Nucleus accumbens (tissue), 56 donors: ENCODE measurements around the gene SGCE.
"Not testable (repeated sequence)": the region's sequence is repeated elsewhere in the genome, so short reads cannot be mapped to it uniquely, and the experiment has no call there.

Experiments used
- DNase-seq, 56 donors: peaks; one replicate each; lab custom pipeline; 2025; lab: John Stamatoyannopoulos, UW

SGCE gene, protein sequence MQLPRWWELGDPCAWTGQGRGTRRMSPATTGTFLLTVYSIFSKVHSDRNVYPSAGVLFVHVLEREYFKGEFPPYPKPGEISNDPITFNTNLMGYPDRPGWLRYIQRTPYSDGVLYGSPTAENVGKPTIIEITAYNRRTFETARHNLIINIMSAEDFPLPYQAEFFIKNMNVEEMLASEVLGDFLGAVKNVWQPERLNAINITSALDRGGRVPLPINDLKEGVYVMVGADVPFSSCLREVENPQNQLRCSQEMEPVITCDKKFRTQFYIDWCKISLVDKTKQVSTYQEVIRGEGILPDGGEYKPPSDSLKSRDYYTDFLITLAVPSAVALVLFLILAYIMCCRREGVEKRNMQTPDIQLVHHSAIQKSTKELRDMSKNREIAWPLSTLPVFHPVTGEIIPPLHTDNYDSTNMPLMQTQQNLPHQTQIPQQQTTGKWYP

DNA sequence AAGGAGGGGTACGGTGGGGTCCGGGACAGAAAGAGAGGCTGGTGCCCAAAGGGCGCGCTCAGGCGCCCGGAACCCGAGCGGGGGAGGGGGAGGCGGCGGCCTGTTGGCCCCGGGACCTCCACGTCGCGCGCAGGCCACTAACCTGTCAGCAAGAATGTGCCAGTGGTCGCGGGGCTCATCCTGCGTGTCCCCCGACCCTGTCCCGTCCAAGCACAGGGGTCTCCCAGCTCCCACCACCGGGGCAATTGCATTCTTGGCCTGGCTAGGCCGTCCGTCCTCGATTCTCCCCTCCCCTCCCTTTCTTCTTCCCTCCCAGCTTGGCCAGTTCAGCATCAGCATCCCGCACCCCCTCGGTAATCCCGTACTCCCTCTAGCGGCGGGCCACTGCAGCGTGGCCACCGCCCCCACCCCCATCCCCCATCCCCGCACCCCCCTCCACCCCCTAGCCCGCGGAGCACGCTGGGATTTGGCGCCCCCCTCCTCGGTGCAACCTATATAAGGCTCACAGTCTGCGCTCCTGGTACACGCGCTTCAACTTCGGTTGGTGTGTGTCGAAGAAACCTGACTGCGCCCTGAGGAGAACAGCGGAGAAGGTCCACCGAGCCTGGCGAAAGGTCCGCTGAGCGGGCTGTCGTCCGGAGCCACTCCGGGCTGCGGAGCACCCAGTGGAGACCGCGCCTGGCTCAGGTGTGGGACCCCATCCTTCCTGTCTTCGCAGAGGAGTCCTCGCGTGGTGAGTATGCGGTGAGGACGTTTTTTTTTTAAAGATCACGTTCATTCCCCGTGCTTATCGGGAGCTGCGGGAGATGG, at the start of gene SGCE:
SGCE (minus strand) TSS at position 286 of the 810 bp plus-strand sequence; CDS start at position 251, 35 bp downstream.
- DNase-seq: peak in 55 of 56 donors; percentile 7 to 91 (median 79)

DNA sequence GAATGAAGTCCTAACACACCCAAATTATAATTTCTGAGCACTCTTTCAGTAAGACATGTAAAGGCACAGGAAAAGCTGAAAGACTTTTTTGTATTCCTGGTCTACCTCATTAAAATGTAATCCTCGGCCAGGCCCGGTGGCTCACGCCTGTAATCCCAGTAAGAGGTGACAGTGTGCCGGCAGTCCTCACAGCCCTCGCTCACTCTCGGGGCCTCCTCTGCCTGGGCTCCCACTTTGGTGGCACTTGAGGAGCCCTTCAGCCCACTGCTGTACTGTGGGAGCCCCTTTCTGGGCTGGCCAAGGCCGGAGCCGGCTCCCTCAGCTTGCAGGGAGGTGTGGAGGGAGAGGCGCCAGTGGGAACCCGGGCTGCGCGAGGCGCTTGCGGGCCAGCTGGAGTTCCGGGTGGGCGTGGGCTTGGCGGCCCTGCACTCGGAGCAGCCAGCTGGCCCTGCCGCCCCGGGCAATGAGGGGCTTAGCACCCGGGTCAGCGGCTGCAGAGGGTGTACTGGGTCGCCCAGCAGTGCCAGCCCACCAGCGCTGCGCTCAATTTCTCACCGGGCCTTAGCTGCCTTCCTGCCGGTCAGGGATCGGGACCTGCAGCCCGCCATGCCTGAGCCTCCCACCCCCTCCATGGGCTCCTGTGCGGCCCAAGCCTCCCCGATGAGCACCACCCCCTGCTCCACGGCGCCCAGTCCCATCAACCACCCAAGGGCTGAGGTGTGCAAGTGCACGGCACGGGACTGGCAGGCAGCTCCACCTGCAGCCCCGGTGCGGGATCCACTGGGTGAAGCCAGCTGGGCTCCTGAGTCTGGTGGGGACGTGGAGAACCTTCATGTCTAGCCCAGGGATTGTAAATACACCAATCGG, 49.5 kb upstream of the SGCE start:
- not testable (repeated sequence) for DNase-seq

DNA sequence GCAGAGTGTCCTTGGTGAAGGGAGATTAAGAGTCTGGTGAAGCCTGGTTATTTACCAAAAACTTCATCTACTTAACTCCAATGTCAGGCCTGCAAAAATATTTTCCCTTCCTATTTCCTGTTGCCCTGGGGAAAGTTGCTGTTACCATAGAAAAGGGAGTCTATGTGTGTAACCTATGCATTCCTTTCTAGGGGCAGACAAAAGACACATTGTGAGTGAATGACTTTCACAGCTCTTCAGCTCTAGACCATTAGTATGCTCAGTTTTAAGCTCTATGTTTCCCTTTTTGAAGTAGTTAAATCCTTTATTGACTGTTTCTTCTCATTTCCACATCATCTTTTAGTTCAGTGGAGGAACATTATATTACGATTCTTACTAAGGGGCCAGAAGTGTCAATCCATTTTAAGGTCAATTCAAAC, 45.6 kb upstream of the SGCE start:
- DNase-seq: no peak

DNA sequence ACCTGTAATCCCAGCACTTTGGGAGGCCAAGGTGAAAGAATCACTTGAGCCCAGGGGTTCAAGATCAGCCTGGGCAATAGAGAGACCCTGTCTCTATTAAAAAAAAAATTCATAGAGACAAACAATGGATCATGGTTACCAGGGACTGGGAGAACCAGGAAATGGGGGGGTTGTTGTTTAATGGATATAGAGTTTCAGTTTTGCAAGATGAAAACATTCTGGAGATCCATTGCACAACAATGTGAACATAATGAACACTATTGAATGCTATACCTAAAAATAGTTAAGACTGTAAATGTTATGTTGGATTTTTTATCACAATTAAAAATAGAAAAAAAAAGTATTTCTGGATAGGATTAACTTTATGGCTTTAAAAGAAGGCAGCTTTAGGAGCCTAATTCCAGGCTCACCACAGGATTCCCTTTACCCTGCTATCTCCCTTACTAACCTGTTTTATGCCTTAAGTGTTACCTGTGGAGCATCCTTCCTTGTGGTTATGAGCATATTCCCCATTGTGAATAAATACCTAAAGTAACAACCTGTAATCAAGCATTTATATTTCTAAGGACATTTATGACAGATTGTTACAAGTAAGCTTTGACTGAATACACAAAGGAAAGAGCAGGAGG, 45.1 kb upstream of the SGCE start:
- no peak for DNase-seq

DNA sequence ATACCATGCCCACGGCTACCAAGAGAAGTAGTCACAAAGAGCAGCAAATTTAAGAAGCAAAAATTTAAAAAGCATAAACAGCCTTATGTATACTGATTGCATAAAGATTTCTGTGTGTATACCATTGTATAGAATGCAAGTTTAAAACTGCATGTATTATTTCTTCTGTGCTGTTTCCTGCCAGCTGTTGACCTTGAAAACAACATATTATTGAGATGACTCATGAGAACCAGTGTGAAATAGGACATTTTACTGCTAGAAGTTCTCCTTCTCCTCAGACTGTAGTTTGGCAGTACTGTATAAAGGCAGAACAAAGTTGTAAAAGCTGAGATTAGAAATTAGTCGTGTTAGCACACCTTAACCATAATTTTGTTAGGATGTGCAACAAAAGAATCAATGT, 42.3 kb upstream of the SGCE start:
- DNase-seq: no peak

DNA sequence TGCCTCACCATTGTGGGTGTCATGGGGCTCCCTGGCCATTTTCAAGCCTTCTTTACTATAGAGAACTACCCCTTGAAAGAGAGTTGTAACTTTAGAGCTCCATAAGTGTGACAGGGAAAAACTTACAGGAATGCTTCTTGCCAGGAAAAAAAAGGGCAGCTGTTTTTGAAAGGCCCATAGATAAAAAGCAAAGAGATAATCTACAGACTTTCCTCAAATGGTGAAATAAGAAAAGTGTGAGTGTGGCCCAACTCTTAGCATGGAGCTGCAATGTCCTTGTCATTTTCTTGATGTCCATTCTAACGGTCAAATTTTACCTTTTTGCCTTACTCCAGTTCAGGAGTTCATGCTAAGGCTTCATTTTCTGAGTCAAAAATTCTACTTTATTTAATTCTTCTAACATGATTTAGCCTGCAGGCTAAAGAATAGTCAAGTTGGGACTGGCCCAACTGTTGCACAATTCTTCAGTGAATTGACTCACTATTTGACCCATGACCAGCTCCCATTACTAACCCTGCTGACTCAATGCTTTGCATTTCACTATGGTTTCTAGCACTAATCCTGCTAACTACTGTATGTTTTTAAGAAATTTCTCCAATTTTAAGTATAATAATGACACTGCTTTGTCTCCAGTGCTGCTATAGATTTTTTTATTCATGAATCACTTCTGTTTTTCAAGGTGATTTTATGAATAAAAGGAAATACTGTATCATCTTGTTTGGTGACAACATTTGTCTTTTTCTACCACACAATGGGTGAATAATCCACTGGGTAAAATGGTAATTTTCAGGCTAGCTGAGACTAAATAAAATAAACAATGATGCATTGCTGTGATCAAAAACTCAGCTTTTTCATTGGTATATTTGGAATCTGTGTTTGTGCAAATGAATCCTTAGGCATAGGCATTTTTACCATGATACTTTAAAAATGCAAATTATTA, 41.4 kb upstream of the SGCE start:
- DNase-seq: no peak

DNA sequence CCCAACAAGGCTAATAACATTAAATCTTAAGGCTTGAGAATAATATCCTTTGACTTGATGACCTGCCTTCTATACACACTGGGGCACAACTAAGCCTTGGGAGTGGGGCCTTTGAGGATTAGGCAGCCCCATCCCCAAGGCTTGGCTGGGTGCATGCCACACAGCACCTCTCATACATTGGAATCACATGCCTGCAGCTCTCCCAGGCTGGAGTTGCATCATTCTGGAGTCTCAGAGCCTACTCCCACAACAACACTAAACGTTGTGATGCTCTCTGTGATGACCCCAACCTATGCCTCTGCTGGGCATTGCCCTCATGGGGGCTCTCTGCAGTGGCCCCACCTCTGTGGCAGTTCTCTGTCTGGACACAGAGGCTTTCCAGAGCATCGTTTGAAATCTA, 31.9 kb upstream of the SGCE start:
- DNase-seq: no peak

DNA sequence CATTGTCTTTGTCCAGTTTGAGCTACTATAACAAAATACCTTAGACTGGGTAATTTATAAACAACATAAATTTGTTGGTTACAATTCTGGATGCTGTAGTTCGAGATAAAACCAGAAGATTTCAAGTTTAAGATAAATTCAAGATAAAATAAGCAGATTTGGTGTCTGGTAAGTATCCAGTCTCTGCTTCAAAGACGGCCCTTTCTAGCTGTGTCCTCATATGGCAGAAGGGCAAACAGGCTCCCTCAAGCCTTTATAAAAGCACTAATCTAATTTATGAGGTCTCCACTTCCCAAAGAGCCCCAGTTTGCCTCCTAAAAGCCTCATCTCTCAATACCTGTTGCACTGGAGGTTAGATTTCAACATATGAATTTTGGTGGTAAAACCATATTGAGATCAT, 31.1 kb upstream of the SGCE start:
- DNase-seq: no peak

DNA sequence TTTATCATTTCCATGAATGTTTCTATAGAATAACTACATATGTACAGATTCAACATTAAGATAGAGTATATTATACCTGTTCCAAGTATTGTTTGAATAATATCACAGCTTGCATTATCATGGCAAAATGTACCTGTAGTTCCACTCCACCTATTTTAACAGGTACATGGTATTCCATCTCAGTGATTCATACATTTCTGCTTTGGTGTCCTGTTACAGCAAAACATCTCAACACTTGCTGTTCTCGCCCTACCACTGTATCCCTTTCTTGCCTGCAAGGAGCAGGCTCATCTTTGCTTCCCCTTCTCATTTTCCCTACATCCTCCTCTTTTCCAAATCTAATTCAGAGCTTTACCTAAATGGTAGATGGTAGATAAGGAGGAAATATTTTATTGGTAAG, 27.1 kb upstream of the SGCE start:
- no peak for DNase-seq

- no peak for DNase-seq
Observed at GRCh38 chr7:94679358-94679757, 23.4 kb upstream of the SGCE start.

- DNase-seq: no peak
Observed at GRCh38 chr7:94676431-94676830, 20.5 kb upstream of the SGCE start.

DNA sequence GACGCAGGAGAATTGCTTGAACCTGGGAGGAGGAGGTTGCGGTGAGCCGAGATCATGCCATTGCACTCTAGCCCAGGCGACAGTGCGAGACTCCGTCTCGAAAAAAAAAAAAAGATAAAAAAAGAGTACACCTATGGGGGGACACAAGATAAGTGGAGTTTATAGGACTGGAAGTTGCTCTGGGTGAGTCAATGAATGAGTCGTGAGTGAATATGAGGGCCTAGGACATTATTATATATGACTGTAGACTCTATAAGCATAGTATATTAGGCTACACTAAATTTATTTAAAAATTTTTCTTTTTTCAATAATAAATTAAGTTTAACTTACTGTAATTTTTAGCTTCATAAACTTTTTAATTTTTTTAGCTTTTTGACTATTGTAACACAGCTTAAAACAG, 19.4 kb upstream of the SGCE start:
- DNase-seq: no peak

DNA sequence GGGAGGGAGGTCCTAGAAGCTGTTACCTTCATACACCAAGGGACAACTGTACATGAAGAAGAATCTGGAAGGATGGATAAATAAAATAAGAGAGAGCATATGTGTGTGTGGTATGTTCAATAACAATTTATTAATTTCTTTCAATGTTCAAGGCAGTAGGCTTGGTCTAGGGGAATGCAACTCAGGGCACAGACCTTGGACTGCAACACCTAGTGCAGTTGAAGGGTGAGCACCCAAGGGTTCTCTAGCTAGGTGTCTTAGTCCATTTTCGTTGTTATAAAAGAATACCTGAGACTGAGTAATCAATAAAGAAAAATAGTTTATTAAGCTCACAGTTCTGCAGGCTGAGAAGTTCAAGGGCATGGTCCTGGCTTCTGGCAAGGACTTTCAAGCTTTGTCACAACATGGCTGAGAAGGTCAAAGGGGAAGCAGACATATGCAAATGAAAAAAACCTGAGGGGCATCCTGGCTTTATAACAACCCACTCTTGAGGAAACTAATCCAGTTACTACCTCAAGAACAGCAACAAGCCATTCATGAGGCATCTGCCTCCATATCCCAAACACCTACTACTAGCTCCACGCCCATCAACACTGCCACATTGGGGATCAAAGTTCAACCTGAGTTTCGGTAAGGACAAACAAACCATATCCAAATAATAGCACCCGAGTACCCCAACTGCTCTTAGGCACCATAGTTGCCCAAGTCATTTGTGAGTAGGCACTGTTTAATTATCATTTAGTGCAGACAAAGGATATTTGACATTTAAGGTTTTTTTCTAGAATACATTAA, 15.7 kb upstream of the SGCE start:
- DNase-seq: no peak

DNA sequence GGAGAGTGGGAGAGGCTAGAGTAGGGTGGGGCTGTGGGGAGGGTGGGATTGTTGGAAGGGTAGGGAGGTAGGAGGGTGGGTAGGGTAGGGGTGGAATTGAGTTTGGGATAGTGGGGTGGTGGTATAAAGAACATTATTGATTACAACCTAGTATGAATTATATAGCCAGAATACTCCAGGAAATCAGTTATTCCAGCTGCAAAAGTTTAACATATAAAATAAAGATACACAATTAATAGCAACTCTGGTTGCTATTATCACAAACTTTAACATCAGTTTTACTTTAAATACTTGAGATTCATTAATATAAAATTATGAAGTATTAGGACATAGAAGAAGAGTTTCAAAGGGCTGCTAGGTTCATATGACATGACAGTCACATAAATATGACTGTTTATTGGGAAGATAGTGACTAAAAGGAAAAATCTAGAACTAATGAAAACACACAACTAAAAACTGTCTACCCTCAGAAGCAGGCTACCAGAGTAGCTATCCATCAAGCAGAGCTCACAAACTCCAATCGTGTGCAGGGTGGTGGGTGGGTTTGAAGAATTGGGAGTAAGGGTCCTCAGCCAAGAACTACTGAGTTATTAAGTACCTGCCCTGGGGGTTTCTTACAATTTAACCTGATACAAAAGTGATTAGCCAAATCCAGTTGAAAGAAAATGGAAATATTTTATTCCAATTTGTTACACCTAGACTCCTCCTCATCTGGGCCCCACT, 14.0 kb upstream of the SGCE start:
- no peak for DNase-seq

DNA sequence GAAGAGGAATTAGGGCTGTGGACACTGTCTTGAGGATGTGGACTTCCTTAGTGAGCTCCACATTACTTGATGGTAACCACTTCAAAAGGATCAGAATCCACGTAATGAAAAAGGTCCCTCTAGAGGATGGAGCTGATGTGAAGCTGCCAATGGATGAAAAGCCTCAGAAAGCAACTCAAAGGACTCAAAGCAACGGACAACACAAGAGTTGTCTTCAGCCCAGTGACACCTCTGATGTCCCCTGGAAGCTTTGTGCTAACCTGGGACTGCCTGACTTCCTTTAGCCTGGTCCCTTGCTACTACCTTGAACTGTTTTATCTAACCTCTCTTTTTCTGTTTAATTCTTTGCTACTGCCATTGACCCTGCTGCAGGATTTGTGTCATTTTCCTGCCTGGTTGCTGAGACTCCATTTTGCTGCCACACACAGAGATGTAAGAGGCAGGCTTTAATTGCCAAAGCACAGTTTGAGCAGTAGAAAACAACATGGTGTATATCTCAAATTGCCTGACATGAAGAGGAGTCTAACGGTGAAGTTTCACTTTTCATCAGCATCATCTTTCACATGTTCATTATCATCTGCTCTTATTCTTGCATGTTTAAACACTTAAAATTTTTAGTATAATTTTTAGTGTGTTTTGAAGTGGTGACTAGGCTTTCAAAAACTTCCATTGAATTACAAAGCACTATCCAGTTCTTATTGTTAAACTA, 11.1 kb upstream of the SGCE start:
- no peak for DNase-seq

DNA sequence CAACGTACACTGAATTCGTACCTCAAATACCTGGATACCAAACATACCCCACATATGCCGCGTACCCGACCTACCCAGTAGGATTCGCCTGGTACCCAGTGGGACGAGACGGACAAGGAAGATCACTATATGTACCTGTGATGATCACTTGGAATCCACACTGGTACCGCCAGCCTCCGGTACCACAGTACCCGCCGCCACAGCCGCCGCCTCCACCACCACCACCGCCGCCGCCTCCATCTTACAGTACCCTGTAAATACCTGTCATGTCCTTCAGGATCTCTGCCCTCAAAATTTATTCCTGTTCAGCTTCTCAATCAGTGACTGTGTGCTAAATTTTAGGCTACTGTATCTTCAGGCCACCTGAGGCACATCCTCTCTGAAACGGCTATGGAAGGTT, 9.5 kb upstream of the SGCE start:
- DNase-seq: no peak

DNA sequence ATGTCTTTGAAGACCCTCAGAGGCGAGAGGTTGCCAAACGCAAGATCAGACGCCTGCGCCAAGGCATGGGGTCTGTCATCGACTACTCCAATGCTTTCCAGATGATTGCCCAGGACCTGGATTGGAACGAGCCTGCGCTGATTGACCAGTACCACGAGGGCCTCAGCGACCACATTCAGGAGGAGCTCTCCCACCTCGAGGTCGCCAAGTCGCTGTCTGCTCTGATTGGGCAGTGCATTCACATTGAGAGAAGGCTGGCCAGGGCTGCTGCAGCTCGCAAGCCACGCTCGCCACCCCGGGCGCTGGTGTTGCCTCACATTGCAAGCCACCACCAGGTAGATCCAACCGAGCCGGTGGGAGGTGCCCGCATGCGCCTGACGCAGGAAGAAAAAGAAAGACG, 8.1 kb upstream of the SGCE start:
- no peak for DNase-seq
